Measurements from ENCODE around the gene DNAH3.
"Not testable (repeated sequence)": the region's sequence is repeated elsewhere in the genome, so short reads cannot be mapped to it uniquely, and the experiment has no call there.

DNAH3 gene

GRCh38 chr16:21120976-21121520, 29.6 kb downstream of the DNAH3 start:
- DNase-seq (ENCODE audit: low read depth): no peak

GRCh38 chr16:21117567-21117966, 33.1 kb downstream of the DNAH3 start:
- DNase-seq (ENCODE audit: low read depth): no peak

- no peak for DNase-seq (ENCODE audit: low read depth)
These were observed 34.4 kb downstream of the DNAH3 start for GRCh38 chr16:21116148-21116693.

- DNase-seq (ENCODE audit: low read depth): not testable (repeated sequence)
These were observed 35.1 kb downstream of the DNAH3 start for GRCh38 chr16:21115551-21115950.

GRCh38 chr16:21103941-21104860, 46.4 kb downstream of the DNAH3 start:
- no peak for DNase-seq (ENCODE audit: low read depth)

- no peak for DNase-seq (ENCODE audit: low read depth)
These were observed 48.8 kb downstream of the DNAH3 start for GRCh38 chr16:21101631-21102420.

- no peak for DNase-seq (ENCODE audit: low read depth)
These were observed 50.2 kb downstream of the DNAH3 start for GRCh38 chr16:21100447-21100846.

GRCh38 chr16:21097151-21097550, 53.5 kb downstream of the DNAH3 start:
- no peak for DNase-seq (ENCODE audit: low read depth)

GRCh38 chr16:21094719-21095118, 55.9 kb downstream of the DNAH3 start:
- not testable (repeated sequence) for DNase-seq (ENCODE audit: low read depth)

GRCh38 chr16:21092951-21093350, 57.7 kb downstream of the DNAH3 start:
- DNase-seq (ENCODE audit: low read depth): no peak

- DNase-seq (ENCODE audit: low read depth): no peak
These were observed 61.8 kb downstream of the DNAH3 start for GRCh38 chr16:21088646-21089538.

- DNase-seq (ENCODE audit: low read depth): no peak
These were observed 62.5 kb downstream of the DNAH3 start for GRCh38 chr16:21088143-21088542.

- no peak for DNase-seq (ENCODE audit: low read depth)
These were observed 65.9 kb downstream of the DNAH3 start for GRCh38 chr16:21084631-21085225.

- peak; percentile 30 for DNase-seq (ENCODE audit: low read depth)
These were observed 66.8 kb downstream of the DNAH3 start for GRCh38 chr16:21083729-21084268.

GRCh38 chr16:21081329-21081728, 69.3 kb downstream of the DNAH3 start:
- no peak for DNase-seq (ENCODE audit: low read depth)

- no peak for DNase-seq (ENCODE audit: low read depth)
These were observed 72.1 kb downstream of the DNAH3 start for GRCh38 chr16:21078563-21078962.

- no peak for DNase-seq (ENCODE audit: low read depth)
These were observed 74.3 kb downstream of the DNAH3 start for GRCh38 chr16:21076186-21076883.

- DNase-seq (ENCODE audit: low read depth): no peak
These were observed 75.4 kb downstream of the DNAH3 start for GRCh38 chr16:21075252-21075651.

- no peak for DNase-seq (ENCODE audit: low read depth)
These were observed 77.7 kb downstream of the DNAH3 start for GRCh38 chr16:21072976-21073375.

GRCh38 chr16:21071741-21072140, 78.9 kb downstream of the DNAH3 start:
- no peak for DNase-seq (ENCODE audit: low read depth)
